Colonic mucosa (tissue), 4 donors: ENCODE results near the gene IL1RAPL1. TPM values are rescaled to one million over a fixed set of nuclear protein-coding genes. Genes with fewer than 3 reads are reported as not detected.

Experiments
- DNase-seq: peaks from one replicate; pipeline ENCODE4 v3.0.0-alpha.2; 2020
- H3K27ac ChIP-seq: fragments of 200-600 bp; one replicate; pipeline ENCODE4 v1.8.0; 2021
- H3K27me3 ChIP-seq: fragments of 200-600 bp; one replicate; pipeline ENCODE4 v1.8.0; 2021
- H3K36me3 ChIP-seq: fragments of 200-600 bp; one replicate; pipeline ENCODE4 v1.8.0; 2021
- H3K4me1 ChIP-seq: fragments of 200-600 bp; one replicate; pipeline ENCODE4 v1.8.0; 2021; ENCODE audit warnings: mild to moderate bottlenecking
- H3K4me3 ChIP-seq: fragments of 200-600 bp; one replicate; pipeline ENCODE4 v1.8.0; 2021
- H3K9ac ChIP-seq, 2 donors: one replicate each; pipeline ENCODE4 v1.7.0; 2013; ENCODE audit warnings: control low read depth in 2 of 2, low read depth in 2 of 2, low read length in 2 of 2
- H3K9me3 ChIP-seq: fragments of 200-600 bp; one replicate; pipeline ENCODE4 v1.8.0; 2021
- intact Hi-C: fragments of 100-400 bp; cut with DNase I; formaldehyde crosslinking; loops from one replicate; pipeline ENCODE4 v1.14.1; 2022
- total RNA-seq, 2 donors: library from RNA; stranded (reverse); fragmentation: NEBNext Ultra II Directional in 1 of 2; extraction: Animal tissue kit (Norgen Biotek cat#: 25700) in 1 of 2; gene quantifications; one replicate each; pipeline ENCODE4 v1.2.1, GENCODE V29; 2021
- TF ChIP-seq, protein P1 (sequence below): fragments of 200-600 bp; IDR thresholded peaks from one replicate; pipeline ENCODE4 v1.8.0; 2022; ENCODE audit warnings: antibody characterized with exemption, mild to moderate bottlenecking
- donor health status: healthy.
- donor health status: DM: no; HTN: no; CAD: no.
- donor health status: DM: no; HTN: no; CAD: no.

Gene IL1RAPL1
- total RNA-seq, 2 donors from 2014 or later, result 0.10 to 0.24 TPM

DNA sequence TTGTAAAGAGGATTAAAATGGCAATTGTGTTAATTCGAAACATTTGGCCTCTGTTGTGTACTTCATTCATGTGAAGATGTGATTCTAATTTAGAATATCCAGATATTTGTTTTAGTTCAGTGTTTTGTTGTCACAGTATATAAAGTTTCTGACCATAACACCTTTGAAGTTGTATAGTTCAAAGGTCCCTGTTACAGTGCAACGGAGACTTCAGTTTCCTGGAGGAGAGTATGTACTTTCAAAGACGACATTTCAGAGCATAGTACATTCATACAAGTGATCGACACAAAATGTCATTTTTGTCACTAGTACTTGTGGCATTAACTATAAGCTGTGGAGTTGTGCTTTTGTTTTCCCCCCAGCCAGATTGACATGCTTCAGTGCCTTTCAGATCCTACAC lies 1255.3 kb downstream of the IL1RAPL1 start:
- Histone ChIP-seq H3K36me3 (no peaks in the 10 kb centered on the region), H3K9me3 (no peaks in the 10 kb centered on the region), H3K9ac (no peak overlapping the region), H3K27me3 (no peaks in the 10 kb centered on the region), H3K4me3 (no peak overlapping the region), H3K27ac (no peak overlapping the region), H3K4me1 (no peaks in the 10 kb centered on the region)
- DNase-seq, result no peak
- TF ChIP-seq, protein P1, sequence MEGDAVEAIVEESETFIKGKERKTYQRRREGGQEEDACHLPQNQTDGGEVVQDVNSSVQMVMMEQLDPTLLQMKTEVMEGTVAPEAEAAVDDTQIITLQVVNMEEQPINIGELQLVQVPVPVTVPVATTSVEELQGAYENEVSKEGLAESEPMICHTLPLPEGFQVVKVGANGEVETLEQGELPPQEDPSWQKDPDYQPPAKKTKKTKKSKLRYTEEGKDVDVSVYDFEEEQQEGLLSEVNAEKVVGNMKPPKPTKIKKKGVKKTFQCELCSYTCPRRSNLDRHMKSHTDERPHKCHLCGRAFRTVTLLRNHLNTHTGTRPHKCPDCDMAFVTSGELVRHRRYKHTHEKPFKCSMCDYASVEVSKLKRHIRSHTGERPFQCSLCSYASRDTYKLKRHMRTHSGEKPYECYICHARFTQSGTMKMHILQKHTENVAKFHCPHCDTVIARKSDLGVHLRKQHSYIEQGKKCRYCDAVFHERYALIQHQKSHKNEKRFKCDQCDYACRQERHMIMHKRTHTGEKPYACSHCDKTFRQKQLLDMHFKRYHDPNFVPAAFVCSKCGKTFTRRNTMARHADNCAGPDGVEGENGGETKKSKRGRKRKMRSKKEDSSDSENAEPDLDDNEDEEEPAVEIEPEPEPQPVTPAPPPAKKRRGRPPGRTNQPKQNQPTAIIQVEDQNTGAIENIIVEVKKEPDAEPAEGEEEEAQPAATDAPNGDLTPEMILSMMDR, result no peak
- intact Hi-C loops, result no loop called here

DNA sequence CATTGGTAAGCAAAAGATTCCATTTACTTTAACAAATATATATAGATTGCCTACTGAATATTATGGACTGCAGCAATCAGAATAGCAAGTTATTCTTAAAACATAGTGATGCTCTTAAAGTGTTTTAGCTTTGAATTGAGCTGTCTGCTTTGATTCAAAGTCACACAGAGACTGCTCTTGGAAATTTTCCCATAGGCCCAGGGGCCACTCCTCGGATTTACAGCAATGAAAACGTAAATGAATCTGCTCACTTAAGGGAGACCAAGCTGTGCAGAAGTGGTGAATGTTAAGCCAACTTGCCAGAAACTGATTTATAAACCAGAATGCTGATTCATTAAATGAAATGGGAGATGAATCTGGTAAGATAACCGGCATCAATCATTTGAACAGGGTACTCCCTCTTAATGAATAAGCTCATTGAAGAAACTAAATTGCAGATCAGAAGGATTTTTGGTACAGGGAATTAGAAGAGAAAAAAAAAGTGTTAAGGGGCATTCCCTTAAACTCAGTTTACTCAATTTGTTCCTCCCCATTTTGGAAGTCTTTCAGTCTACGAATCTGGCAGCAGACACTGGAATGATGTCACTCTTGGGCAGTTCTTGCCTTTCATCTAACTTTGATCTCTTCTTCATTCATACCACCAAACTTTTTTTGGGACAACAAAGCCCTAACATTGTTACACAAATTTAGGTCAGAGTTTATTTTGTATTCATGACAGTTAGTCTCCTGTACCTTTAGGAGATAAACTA lies 1264.8 kb downstream of the IL1RAPL1 start:
- TF ChIP-seq, protein P1, result no peak
- no peaks in the 10 kb centered on the region for H3K27me3 ChIP-seq
- DNase-seq, result no peak
- H3K4me3 ChIP-seq, result no peak overlapping the region
- H3K27ac ChIP-seq, result no peak overlapping the region
- no peaks in the 10 kb centered on the region for H3K9me3 ChIP-seq
- intact Hi-C loops, result no loop called here
- no peaks in the 10 kb centered on the region for H3K4me1 ChIP-seq
- no peaks in the 10 kb centered on the region for H3K36me3 ChIP-seq
- no peak overlapping the region for H3K9ac ChIP-seq

DNA sequence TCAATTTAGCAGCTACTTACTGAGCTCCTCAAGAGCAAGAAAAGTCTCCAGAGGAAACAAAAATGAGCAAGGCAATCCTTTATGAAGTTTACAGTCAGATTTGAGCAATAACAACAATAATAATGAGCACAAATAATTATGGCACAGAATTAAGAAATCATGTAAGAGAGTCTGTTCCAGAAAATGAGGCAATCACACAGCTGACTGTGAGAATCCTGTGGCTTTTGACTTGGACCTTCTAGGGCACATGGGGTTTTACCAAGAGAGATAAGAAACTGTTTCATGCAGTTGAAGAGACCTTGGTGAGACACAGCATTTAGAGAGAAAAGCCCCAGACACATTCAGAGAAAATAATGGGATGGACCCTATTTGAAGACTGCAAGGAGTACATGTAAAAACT lies 1265.5 kb downstream of the IL1RAPL1 start:
- Histone ChIP-seq H3K27me3 (no peaks in the 10 kb centered on the region), H3K4me3 (no peak overlapping the region), H3K27ac (no peak overlapping the region), H3K9me3 (no peaks in the 10 kb centered on the region), H3K4me1 (no peaks in the 10 kb centered on the region), H3K36me3 (no peaks in the 10 kb centered on the region), H3K9ac (no peak overlapping the region)
- no peak for DNase-seq
- TF ChIP-seq, protein P1, result no peak
- intact Hi-C loops, result no loop called here

DNA sequence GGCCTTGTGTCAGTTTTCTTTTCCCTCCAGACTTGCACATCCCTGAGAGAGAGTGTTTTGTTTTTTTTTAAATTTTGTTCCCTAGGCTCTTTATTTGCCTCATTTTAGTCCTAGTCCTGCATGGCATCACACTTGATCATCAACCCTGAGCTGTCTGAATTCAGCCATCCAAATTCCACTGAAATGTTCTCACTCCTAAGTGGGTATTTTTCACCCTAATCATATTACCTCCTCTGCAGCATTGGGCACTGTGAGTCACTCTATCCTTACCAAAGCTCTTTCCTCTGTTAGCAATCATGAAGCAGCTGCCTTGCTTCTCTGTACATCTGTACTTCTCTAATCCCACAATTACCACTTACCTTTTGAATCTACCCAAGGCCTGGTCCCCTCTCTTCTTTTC lies 1271.5 kb downstream of the IL1RAPL1 start:
- TF ChIP-seq, protein P1, result no peak
- intact Hi-C loops, result no loop called here
- Histone ChIP-seq H3K4me3 (no peak overlapping the region), H3K27me3 (no peaks in the 10 kb centered on the region), H3K36me3 (no peaks in the 10 kb centered on the region), H3K27ac (no peak overlapping the region), H3K9me3 (no peaks in the 10 kb centered on the region), H3K9ac (no peak overlapping the region), H3K4me1 (no peaks in the 10 kb centered on the region)
- no peak for DNase-seq

DNA sequence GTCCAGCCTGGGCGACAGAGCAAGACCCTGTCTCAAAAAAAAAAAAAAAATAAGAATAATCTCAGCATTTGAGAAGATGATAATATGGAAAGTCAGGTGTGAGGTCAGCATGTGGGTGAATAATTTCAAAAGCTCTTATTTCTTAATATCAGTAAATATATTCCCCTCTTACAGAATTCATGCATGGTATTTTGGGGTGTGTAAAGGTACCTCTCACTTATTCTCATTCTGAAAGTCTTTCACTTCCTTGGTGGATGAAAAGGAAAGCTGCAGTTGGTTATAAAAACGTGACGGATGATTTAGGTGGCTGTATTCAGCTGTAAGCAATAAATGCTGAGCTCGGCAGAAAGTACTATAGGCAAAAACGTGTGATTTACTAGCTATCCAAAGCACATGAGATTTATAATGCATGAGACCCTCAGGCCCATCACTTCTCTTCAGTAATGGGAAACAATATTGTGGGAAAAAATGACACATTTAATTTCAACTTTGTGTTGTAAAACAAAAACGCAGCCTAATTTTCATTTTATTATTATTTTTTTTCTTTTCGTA lies 1275.0 kb downstream of the IL1RAPL1 start:
- Histone ChIP-seq H3K36me3 (no peaks in the 10 kb centered on the region), H3K27ac (no peak overlapping the region), H3K9me3 (no peaks in the 10 kb centered on the region), H3K4me3 (no peak overlapping the region), H3K27me3 (no peaks in the 10 kb centered on the region), H3K9ac (no peak overlapping the region), H3K4me1 (no peaks in the 10 kb centered on the region)
- intact Hi-C loops, result no loop called here
- DNase-seq, result no peak
- TF ChIP-seq, protein P1, result no peak
